Osteocyte (in vitro differentiated cells): ENCODE measurements around the gene SLC6A7. TPM values are rescaled to one million over a fixed set of nuclear protein-coding genes. Genes with fewer than 3 reads are reported as not detected.

ENCODE experiments used
- DNase-seq: peaks from one replicate; pipeline ENCODE4 v3.0.0; 2021; ENCODE audit warnings: mixed read lengths; ENCODE audit not compliant: unreplicated experiment; ENCODE audit errors: extremely low spot score
- H3K27ac Mint-ChIP-seq: one replicate; pipeline ENCODE4 v1.8.0; 2021; ENCODE audit warnings: mild to moderate bottlenecking, mixed read lengths; ENCODE audit not compliant: unreplicated experiment
- H3K27me3 Mint-ChIP-seq: one replicate; pipeline ENCODE4 v1.8.0; 2021; ENCODE audit warnings: mixed read lengths; ENCODE audit not compliant: unreplicated experiment
- H3K36me3 Mint-ChIP-seq: one replicate; pipeline ENCODE4 v1.8.0; 2021; ENCODE audit warnings: mixed read lengths; ENCODE audit not compliant: unreplicated experiment
- H3K4me1 Mint-ChIP-seq: one replicate; pipeline ENCODE4 v1.8.0; 2021; ENCODE audit warnings: mixed read lengths; ENCODE audit not compliant: unreplicated experiment
- H3K4me3 Mint-ChIP-seq: one replicate; pipeline ENCODE4 v1.8.0; 2021; ENCODE audit warnings: mild to moderate bottlenecking, moderate library complexity, mixed read lengths; ENCODE audit not compliant: unreplicated experiment
- H3K9me3 Mint-ChIP-seq: one replicate; pipeline ENCODE4 v1.8.0; 2021; ENCODE audit warnings: mixed read lengths; ENCODE audit not compliant: unreplicated experiment
- CTCF ChIP-seq: fragments of 200-600 bp; sonication (generic); IDR thresholded peaks from 2 replicates; pipeline ENCODE4 v1.5.0; 2021; ENCODE audit warnings: antibody characterized with exemption, mild to moderate bottlenecking, moderate library complexity
- total RNA-seq: library from RNA; stranded (reverse); gene quantifications from 2 replicates; pipeline ENCODE4 v1.2.1, GENCODE V29; 2021

Gene SLC6A7
- total RNA-seq, 1 donor from 2014 or later, result not detected

GRCh38 chr5:150184990-150185912 lies 4.6 kb upstream of the SLC6A7 start:
- Mint-ChIP-seq H3K36me3 (no peaks in the 10 kb centered on the region), H3K4me1 (peaks cover 5% of the 10 kb centered on the region), H3K9me3 (no peaks in the 10 kb centered on the region), H3K27me3 (peaks cover 18% of the 10 kb centered on the region), H3K4me3 (no peak overlapping the region), H3K27ac (no peak overlapping the region)
- no peak for TF ChIP-seq CTCF
- no peak for DNase-seq

DNA sequence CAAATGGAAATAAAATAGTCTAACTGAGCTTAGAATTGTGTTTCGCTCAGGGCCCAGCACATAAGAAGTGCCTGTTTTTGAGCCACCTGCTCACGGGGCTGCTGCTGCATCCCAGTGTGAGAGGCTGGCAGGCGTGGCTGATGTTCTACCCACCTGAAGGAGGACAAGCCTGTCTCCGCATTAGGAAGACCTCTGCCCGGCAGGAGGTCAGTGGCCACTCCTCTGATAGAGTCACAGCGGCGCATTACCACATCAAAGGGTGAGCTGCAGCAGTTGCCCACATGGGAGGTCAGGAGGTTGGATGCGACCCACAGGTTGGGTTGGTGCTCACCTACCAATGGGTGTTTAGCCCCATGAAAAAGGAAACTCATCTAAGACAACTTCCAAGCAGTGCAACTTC lies 3.7 kb upstream of the SLC6A7 start:
- H3K27ac Mint-ChIP-seq, result no peak overlapping the region
- no peak for DNase-seq
- H3K4me1 Mint-ChIP-seq, result peaks cover 2% of the 10 kb centered on the region
- peaks cover 24% of the 10 kb centered on the region for H3K27me3 Mint-ChIP-seq
- H3K9me3 Mint-ChIP-seq, result no peaks in the 10 kb centered on the region
- H3K4me3 Mint-ChIP-seq, result no peak overlapping the region
- TF ChIP-seq CTCF, result no peak
- no peaks in the 10 kb centered on the region for H3K36me3 Mint-ChIP-seq

GRCh38 chr5:150186897-150187296 lies 3.0 kb upstream of the SLC6A7 start:
- Mint-ChIP-seq H3K27me3 (peaks cover 30% of the 10 kb centered on the region), H3K9me3 (no peaks in the 10 kb centered on the region), H3K4me3 (no peak overlapping the region), H3K27ac (no peak overlapping the region), H3K4me1 (no peaks in the 10 kb centered on the region), H3K36me3 (no peaks in the 10 kb centered on the region)
- no peak for TF ChIP-seq CTCF
- no peak for DNase-seq

GRCh38 chr5:150188146-150188842 lies 1.6 kb upstream of the SLC6A7 start:
- no peak for TF ChIP-seq CTCF
- no peak for DNase-seq
- no peak overlapping the region for H3K27ac Mint-ChIP-seq
- no peaks in the 10 kb centered on the region for H3K9me3 Mint-ChIP-seq
- H3K4me3 Mint-ChIP-seq, result no peak overlapping the region
- no peaks in the 10 kb centered on the region for H3K4me1 Mint-ChIP-seq
- H3K27me3 Mint-ChIP-seq, result peaks cover 38% of the 10 kb centered on the region
- H3K36me3 Mint-ChIP-seq, result no peaks in the 10 kb centered on the region

GRCh38 chr5:150189326-150189725 lies 536 bp upstream of the SLC6A7 start:
- no peaks in the 10 kb centered on the region for H3K36me3 Mint-ChIP-seq
- no peak for DNase-seq
- H3K27ac Mint-ChIP-seq, result no peak overlapping the region
- no peak overlapping the region for H3K4me3 Mint-ChIP-seq
- no peaks in the 10 kb centered on the region for H3K9me3 Mint-ChIP-seq
- no peak for TF ChIP-seq CTCF
- no peaks in the 10 kb centered on the region for H3K4me1 Mint-ChIP-seq
- H3K27me3 Mint-ChIP-seq, result peaks cover 38% of the 10 kb centered on the region
